Stimulated activated CD4-positive, alpha-beta T cell treated with anti-CD3 and anti-CD28 coated beads, Interleukin-4, amount 100 ng/mL, for 4 hours (primary cell): ENCODE results near the gene MFSD11.
"Not testable (repeated sequence)": the region's sequence is repeated elsewhere in the genome, so short reads cannot be mapped to it uniquely, and the experiment has no call there.

Experiments used
- DNase-seq, 2 experiments: peaks; one replicate each; pipeline ENCODE4 v3.0.0-alpha.2; 2020

Gene MFSD11

GRCh38 chr17:76709077-76709950 lies 28.6 kb upstream of the MFSD11 start:
- DNase-seq, result no peak

GRCh38 chr17:76709951-76710862 lies 27.7 kb upstream of the MFSD11 start:
- not testable (repeated sequence) for DNase-seq

- DNase-seq, result peak; percentile 38 to 61
These were observed 26.9 kb upstream of the MFSD11 start, which contains the start of gene MXRA7 for GRCh38 chr17:76710863-76711611. Gene MXRA7, minus strand, starts transcription at chr17:76710965. Its CDS starts 19 bp downstream, at chr17:76710946.

- DNase-seq, result not testable (repeated sequence)
These were observed 25.6 kb upstream of the MFSD11 start for GRCh38 chr17:76712321-76712720.

GRCh38 chr17:76713765-76714164 lies 24.2 kb upstream of the MFSD11 start:
- DNase-seq, result no peak

- DNase-seq, result no peak
These were observed 23.6 kb upstream of the MFSD11 start for GRCh38 chr17:76714336-76714735.

GRCh38 chr17:76714822-76715495 lies 23.0 kb upstream of the MFSD11 start:
- DNase-seq, result peak; percentile 57 to 73

GRCh38 chr17:76715496-76715830 lies 22.5 kb upstream of the MFSD11 start:
- DNase-seq, result no peak

- DNase-seq, result no peak
These were observed 21.6 kb upstream of the MFSD11 start for GRCh38 chr17:76716146-76716838.

- no peak for DNase-seq
These were observed 21.1 kb upstream of the MFSD11 start for GRCh38 chr17:76716839-76717215.

GRCh38 chr17:76718516-76718915 lies 19.4 kb upstream of the MFSD11 start:
- no peak for DNase-seq

GRCh38 chr17:76720211-76720610 lies 17.7 kb upstream of the MFSD11 start:
- no peak for DNase-seq

GRCh38 chr17:76720941-76721340 lies 17.0 kb upstream of the MFSD11 start:
- DNase-seq, result no peak

- DNase-seq, result no peak
These were observed 16.5 kb upstream of the MFSD11 start for GRCh38 chr17:76721463-76721862.

GRCh38 chr17:76722279-76722678 lies 15.6 kb upstream of the MFSD11 start:
- no peak for DNase-seq

GRCh38 chr17:76722977-76723376 lies 14.9 kb upstream of the MFSD11 start:
- not testable (repeated sequence) for DNase-seq

- DNase-seq, result no peak
These were observed 14.1 kb upstream of the MFSD11 start for GRCh38 chr17:76723812-76724211.

GRCh38 chr17:76725580-76726230 lies 12.2 kb upstream of the MFSD11 start:
- peak; percentile 68 for DNase-seq

GRCh38 chr17:76726231-76726775 lies 11.6 kb upstream of the MFSD11 start, which contains the start of gene JMJD6:
Gene JMJD6, minus strand, starts transcription at chr17:76726606. Its CDS starts 131 bp downstream, at chr17:76726475.
- DNase-seq, result peak; percentile 90 to 95
